Activated CD4-positive, alpha-beta T cell treated with anti-CD3 and anti-CD28 coated beads, Interleukin-2, amount 10 ng/mL, durations not matched to agents 7 days and 5 days (primary cell): Measurements from ENCODE around the gene UCP1. TPM values are rescaled to one million over a fixed set of nuclear protein-coding genes. Genes with fewer than 3 reads are reported as not detected.

Experiments
- CTCF ChIA-PET: fragments of 350-600 bp; sonication (Branson Sonifier 250); formaldehyde crosslinking; loops from one replicate; lab custom pipeline; 2021; ENCODE audit warnings: antibody characterized with exemption; lab: Charles Lee
- POLR2A ChIA-PET: fragments of 350-600 bp; sonication (Branson Sonifier 250); formaldehyde crosslinking; loops from one replicate; lab custom pipeline; 2021; ENCODE audit warnings: antibody characterized with exemption; lab: Charles Lee
- DNase-seq: peaks from one replicate; pipeline ENCODE4 v3.0.0-alpha.2; 2020
- H3K27ac Mint-ChIP-seq: one replicate; pipeline ENCODE4 v1.8.0; 2021; ENCODE audit warnings: mild to moderate bottlenecking, moderate library complexity, mixed read lengths
- H3K27me3 Mint-ChIP-seq: one replicate; pipeline ENCODE4 v1.8.0; 2021; ENCODE audit warnings: mixed read lengths
- H3K36me3 Mint-ChIP-seq: one replicate; pipeline ENCODE4 v1.8.0; 2021; ENCODE audit warnings: low read depth, mixed read lengths
- H3K4me1 Mint-ChIP-seq: one replicate; pipeline ENCODE4 v1.8.0; 2021; ENCODE audit warnings: mixed read lengths
- H3K4me3 Mint-ChIP-seq: one replicate; pipeline ENCODE4 v1.8.0; 2021; ENCODE audit warnings: mild to moderate bottlenecking, moderate library complexity, mixed read lengths
- H3K9me3 Mint-ChIP-seq: one replicate; pipeline ENCODE4 v1.8.0; 2021; ENCODE audit warnings: mixed read lengths
- total RNA-seq, 2 experiments: library from RNA; stranded (reverse); gene quantifications; one replicate each; pipeline ENCODE4 v1.2.3, GENCODE V29; 2021

The UCP1 gene, protein sequence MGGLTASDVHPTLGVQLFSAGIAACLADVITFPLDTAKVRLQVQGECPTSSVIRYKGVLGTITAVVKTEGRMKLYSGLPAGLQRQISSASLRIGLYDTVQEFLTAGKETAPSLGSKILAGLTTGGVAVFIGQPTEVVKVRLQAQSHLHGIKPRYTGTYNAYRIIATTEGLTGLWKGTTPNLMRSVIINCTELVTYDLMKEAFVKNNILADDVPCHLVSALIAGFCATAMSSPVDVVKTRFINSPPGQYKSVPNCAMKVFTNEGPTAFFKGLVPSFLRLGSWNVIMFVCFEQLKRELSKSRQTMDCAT
- total RNA-seq: not detected

DNA sequence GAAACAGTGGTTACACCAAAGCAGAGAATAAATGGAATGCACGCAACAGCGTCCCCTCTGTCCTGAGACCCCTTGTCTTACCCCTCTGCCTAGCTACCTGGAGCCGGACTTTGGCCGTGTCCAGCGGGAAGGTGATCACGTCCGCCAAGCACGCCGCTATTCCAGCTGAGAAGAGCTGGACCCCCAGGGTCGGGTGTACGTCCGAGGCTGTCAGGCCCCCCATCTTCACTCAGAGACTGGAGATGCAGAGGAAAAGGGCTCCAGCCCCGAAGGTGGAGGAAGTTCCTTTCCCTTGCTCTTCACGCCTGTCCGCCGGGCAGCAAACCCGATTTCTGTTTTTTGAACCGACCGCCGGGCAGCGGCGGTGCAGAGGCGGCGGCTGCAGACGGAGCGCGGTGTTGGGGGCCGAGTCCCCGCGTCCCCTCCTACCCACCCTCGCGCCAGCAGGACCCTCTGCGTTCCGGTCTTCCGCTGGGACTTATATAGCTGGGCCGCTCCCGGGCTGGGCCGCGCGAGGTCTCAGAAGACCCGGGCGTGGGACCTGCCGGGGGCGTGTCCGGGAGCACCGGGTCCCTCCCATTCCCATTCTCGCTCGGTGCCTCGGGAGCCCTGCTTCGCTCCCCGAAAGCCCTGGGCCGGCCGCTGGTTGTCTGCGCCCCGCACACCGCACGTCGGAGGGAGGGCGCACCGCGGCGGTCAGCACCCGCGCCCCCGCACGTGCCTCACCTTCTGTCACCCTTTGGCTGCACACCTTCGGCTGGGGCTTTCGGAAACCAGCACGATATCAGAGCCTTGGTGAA is at the start of gene UCP1:
UCP1 (minus strand) TSS at position 455 of the 800 bp plus-strand sequence; CDS start at position 223, 232 bp downstream.
- H3K27me3 Mint-ChIP-seq: peaks cover 55% of the 10 kb centered on the region
- H3K4me1 Mint-ChIP-seq: peaks cover 9% of the 10 kb centered on the region
- H3K36me3 Mint-ChIP-seq: peaks cover 2% of the 10 kb centered on the region
- no peak within 1 kb of the TSS for H3K4me3 Mint-ChIP-seq
- H3K9me3 Mint-ChIP-seq: no peaks in the 10 kb centered on the region
- DNase-seq: no peak
- POLR2A ChIA-PET: no interaction called here
- H3K27ac Mint-ChIP-seq: no peak within 1 kb of the TSS
- CTCF ChIA-PET: no interaction called here

DNA sequence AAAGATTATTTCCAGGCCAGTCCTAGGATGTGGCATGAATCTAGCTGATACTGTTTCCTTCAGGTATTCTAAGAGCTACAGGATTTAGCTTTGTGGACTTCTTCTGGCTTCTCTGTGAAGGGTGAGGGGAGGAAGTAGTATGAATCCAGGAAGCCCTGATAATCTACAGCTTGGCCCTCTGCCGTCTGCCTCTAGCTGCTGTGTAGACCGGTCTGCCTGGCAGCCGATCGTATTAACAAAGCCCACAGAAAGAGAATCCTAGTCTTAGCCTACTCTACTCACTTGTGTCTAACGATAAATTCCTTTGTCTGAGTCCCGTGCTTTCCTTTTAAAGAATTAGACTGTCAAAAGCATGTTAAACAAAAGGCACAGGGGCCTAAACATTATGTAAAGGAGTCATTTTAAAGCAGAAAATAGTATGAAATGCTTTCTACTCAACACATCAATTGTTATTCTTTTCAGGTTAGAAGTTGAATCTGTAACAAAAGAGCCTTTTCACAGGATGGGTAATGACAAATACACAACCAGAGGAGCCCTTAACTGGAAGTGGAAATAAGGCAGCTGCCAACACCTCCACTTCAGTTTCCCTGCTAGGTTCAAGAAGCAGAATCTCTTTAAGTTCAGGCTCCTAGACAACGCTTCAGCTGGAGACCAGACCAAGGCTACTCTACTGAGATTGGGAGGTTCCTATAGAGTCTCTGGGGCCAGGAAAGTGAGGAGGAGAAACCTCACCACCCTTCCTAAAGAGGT is 48.9 kb upstream of the UCP1 start:
- Mint-ChIP-seq H3K4me3 (no peak overlapping the region), H3K4me1 (no peaks in the 10 kb centered on the region), H3K27ac (no peak overlapping the region), H3K9me3 (no peaks in the 10 kb centered on the region), H3K36me3 (no peaks in the 10 kb centered on the region), H3K27me3 (peaks cover 2% of the 10 kb centered on the region)
- no peak for DNase-seq
- ChIA-PET POLR2A (no interaction called here), CTCF (interaction anchor here (1.0 kb wide), 1 partner anchor 9 kb away, joined by 4 read pairs; no protein-coding TSS in a partner anchor)

DNA sequence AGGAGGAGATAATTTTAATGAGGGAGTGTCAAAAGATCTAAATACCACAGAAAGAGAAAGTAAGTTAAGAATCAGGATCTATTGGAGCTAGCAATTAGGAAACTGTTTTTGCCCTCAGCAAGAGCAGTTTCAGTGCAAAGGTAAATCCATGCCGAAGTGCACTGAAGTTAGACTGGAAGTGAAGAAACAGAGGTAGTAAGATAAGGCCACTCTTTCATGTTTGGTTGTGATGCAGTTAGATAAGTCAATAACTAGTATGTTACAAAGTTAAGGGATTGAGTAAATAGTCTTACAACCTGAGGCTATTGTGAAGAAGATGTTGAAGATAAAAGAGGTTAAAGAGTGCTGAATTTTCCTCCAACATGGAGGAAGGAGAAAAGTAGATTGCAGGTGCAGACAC is 46.7 kb upstream of the UCP1 start:
- Mint-ChIP-seq H3K9me3 (no peaks in the 10 kb centered on the region), H3K27ac (no peak overlapping the region), H3K36me3 (no peaks in the 10 kb centered on the region), H3K4me1 (no peaks in the 10 kb centered on the region), H3K27me3 (peaks cover 2% of the 10 kb centered on the region), H3K4me3 (no peak overlapping the region)
- ChIA-PET POLR2A (no interaction called here), CTCF (no interaction called here)
- no peak for DNase-seq

DNA sequence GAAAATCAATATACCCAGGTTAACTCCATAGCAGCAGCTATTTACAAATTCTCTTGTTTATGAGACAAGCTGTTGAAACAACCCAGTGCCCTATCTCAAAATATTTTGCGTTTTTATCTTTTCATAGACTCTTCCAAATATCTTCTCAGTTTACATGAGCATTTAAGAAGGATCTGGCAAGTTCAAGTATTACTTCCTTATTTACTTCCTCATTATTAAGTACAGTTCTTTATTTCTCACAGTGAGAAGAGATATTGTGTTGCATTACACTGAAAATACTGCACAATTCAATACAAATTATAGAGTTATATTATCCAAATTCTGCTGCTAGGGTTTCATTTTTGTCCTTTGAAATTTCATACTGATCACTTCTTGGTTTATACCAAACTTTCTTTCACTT is 43.6 kb upstream of the UCP1 start:
- no peaks in the 10 kb centered on the region for H3K36me3 Mint-ChIP-seq
- ChIA-PET POLR2A (no interaction called here), CTCF (no interaction called here)

DNA sequence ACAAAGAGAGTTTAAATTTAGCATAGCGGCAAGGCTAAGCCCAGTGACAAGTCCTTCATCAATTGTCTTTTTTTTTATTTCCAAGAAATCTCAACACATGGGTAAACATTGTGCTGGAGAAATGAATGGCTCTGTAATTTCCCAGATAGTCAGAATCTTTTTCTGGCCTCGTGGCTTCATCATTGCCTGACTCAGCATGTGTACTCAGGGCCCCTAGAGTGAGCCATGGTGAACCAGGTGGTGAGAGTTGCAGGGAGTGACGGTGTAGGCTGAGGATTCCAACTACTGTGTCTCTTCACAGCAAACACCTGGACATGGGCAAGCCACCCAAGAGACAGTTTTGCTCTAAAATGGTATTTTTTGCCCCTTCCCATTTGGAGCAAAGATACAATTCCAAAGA is 43.1 kb upstream of the UCP1 start:
- no peak overlapping the region for H3K4me3 Mint-ChIP-seq
- POLR2A ChIA-PET: no interaction called here
- H3K9me3 Mint-ChIP-seq: no peaks in the 10 kb centered on the region
- CTCF ChIA-PET: no interaction called here
- no peaks in the 10 kb centered on the region for H3K4me1 Mint-ChIP-seq
- H3K36me3 Mint-ChIP-seq: no peaks in the 10 kb centered on the region
- no peak overlapping the region for H3K27ac Mint-ChIP-seq
- no peaks in the 10 kb centered on the region for H3K27me3 Mint-ChIP-seq
- no peak for DNase-seq

More for the DNA sequence above, 43.6 kb upstream of the UCP1 start:
- Mint-ChIP-seq H3K4me3 (no peak overlapping the region), H3K9me3 (no peaks in the 10 kb centered on the region), H3K27me3 (no peaks in the 10 kb centered on the region), H3K4me1 (no peaks in the 10 kb centered on the region), H3K27ac (no peak overlapping the region)
- no peak for DNase-seq

DNA sequence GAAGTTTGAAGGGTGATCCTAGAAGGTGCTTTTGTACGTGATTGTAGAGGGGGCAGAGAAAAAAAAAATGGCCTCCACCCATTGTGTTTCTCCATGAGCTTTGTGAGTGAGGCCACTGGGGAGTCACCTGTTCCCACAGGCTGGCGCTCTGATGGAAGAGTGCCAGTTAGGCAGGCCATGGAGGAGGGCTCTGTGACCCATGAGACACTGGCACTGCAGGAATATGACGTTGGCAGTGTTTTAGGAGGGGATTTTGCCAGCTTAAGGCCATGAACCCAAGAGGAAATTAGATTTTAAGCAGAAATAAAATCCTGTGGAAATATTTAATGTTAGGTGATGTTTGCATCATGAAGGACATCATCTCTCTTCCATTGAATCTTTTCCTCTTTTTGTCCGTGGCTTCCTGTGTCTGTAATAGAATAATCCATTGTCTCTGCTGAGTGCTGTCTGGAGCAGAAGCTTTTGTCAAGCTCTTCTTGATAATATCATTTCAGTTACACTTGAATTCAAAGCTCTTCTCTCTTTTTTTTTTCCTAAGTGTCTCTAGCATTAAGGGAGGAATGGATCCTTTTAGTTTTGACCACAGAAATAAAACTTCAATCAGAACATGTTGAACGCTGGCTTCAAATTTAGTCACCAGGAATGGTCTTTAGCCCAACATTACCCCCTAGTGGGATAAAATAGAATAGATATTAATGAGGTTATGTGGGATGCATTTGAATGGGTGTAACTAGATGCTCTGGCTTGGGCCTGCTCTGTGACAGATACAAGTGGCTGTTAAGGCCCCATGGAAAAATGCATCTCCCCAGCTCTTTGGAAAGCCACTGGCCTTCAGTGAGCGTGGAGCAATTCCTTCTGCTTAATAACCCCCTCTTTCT is 41.0 kb upstream of the UCP1 start:
- DNase-seq: no peak
- H3K4me3 Mint-ChIP-seq: no peak overlapping the region
- ChIA-PET CTCF (interaction anchor here (0.7 to 1.7 kb wide), 6 partner anchors 8 to 348 kb away, joined by 3 to 5 read pairs (median 4); partner anchors contain the start of gene SCOC), POLR2A (interaction anchor here (0.6 kb wide), 1 partner anchor 250 kb away, joined by 4 read pairs; no protein-coding TSS in a partner anchor)
- no peaks in the 10 kb centered on the region for H3K27me3 Mint-ChIP-seq
- no peaks in the 10 kb centered on the region for H3K36me3 Mint-ChIP-seq
- H3K27ac Mint-ChIP-seq: no peak overlapping the region
- H3K4me1 Mint-ChIP-seq: no peaks in the 10 kb centered on the region
- no peaks in the 10 kb centered on the region for H3K9me3 Mint-ChIP-seq

DNA sequence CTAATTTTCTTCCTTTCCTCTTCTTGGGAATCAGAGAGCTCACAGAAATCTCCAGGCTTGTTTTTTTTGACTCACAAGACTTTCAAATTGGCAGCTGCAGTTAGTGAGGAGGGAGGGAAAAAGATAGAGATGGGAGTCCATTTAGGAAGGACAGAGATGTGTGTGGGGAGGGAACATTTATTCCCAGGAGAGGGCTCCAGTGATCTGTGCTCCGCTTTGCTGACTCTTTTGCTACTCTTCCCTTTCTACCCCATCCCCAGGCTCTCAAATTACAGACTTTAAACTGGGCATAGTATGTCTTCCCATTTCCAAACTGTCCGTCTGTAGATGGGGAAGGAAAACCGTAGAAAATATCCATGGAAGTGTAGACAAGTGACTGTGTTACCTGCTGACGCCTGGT is 39.1 kb upstream of the UCP1 start:
- no peak overlapping the region for H3K27ac Mint-ChIP-seq
- H3K4me3 Mint-ChIP-seq: no peak overlapping the region
- H3K4me1 Mint-ChIP-seq: no peaks in the 10 kb centered on the region
- H3K27me3 Mint-ChIP-seq: no peaks in the 10 kb centered on the region
- H3K36me3 Mint-ChIP-seq: no peaks in the 10 kb centered on the region
- no peaks in the 10 kb centered on the region for H3K9me3 Mint-ChIP-seq
- POLR2A ChIA-PET: no interaction called here
- CTCF ChIA-PET: interaction anchor here (1.5 kb wide), 1 partner anchor 10 kb away, joined by 4 read pairs; no protein-coding TSS in a partner anchor
- no peak for DNase-seq

DNA sequence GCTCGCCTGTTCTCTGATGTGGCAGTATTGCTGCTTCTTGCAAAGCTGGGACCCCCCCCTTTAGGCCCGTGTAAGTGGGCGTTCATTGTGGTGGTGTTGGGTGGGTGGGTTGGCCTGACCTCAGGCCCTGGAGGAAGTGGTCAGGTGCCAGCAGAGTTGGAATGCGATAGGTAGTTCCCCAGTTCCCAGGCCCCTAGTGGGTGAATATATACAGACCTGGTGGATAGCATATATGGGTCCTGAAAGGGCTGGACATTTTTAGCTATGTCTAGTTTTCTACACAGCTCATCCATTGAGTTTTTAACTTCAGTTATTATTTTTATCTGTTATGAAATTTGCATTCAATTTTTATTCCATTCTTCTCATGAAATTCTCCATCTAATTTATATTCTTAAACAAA is 35.8 kb upstream of the UCP1 start:
- H3K27ac Mint-ChIP-seq: no peak overlapping the region
- CTCF ChIA-PET: interaction anchor here (0.6 to 1.5 kb wide), 2 partner anchors 80 to 411 kb away, joined by 3 read pairs; partner anchors contain the start of gene ELMOD2
- H3K27me3 Mint-ChIP-seq: peaks cover 2% of the 10 kb centered on the region
- H3K4me1 Mint-ChIP-seq: no peaks in the 10 kb centered on the region
- POLR2A ChIA-PET: no interaction called here
- no peaks in the 10 kb centered on the region for H3K36me3 Mint-ChIP-seq
- H3K9me3 Mint-ChIP-seq: no peaks in the 10 kb centered on the region
- H3K4me3 Mint-ChIP-seq: no peak overlapping the region
- DNase-seq: no peak

DNA sequence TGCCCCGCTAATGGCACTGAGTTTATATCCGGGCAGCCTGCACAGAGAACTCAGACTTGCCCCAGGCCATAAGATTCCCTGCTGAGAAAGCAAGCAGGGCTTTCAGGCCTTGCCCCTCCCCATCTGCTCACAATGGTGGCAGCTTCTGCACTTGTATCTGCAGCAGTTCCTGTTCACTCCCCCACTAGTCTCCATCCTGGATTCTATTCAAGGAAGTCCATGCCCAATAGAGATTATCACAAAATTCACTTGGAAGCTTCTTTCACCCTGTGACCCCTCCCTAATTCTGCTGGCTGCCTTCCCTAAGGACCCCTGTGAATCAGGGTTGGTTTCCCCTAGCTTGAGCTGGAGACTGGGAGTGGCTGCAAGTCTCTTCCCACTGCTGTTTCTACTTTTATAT is 34.5 kb upstream of the UCP1 start:
- no peaks in the 10 kb centered on the region for H3K9me3 Mint-ChIP-seq
- CTCF ChIA-PET: interaction anchor here (1.5 kb wide), 1 partner anchor 79 kb away, joined by 3 read pairs; the partner anchor contains the start of gene ELMOD2
- POLR2A ChIA-PET: no interaction called here
- H3K36me3 Mint-ChIP-seq: no peaks in the 10 kb centered on the region
- peaks cover 2% of the 10 kb centered on the region for H3K27me3 Mint-ChIP-seq
- H3K4me1 Mint-ChIP-seq: no peaks in the 10 kb centered on the region
- no peak overlapping the region for H3K4me3 Mint-ChIP-seq
- no peak for DNase-seq
- H3K27ac Mint-ChIP-seq: no peak overlapping the region

DNA sequence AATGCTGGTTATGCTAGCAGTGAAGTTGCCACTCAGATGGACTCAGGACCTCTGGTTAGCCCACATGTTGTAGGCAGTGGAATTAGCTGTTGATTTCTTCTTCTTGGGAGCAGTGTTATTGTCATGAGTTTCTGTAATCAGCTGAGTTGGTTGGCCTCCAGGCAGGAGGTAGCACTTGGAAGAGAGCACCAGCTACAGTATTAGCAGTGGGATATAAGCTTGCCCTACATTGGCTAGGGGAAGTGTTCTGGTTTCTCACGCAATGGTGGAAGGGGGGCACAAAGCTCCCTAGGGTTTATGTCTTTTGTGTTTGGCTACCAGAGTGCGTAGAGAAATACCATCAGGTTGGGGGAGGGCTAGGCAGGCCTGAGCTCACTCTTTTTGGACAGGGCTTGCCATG is 34.0 kb upstream of the UCP1 start:
- CTCF ChIA-PET: no interaction called here
- Mint-ChIP-seq H3K36me3 (no peaks in the 10 kb centered on the region), H3K9me3 (no peaks in the 10 kb centered on the region), H3K27ac (no peak overlapping the region), H3K4me3 (no peak overlapping the region), H3K27me3 (peaks cover 4% of the 10 kb centered on the region), H3K4me1 (no peaks in the 10 kb centered on the region)
- no peak for DNase-seq
- POLR2A ChIA-PET: no interaction called here

DNA sequence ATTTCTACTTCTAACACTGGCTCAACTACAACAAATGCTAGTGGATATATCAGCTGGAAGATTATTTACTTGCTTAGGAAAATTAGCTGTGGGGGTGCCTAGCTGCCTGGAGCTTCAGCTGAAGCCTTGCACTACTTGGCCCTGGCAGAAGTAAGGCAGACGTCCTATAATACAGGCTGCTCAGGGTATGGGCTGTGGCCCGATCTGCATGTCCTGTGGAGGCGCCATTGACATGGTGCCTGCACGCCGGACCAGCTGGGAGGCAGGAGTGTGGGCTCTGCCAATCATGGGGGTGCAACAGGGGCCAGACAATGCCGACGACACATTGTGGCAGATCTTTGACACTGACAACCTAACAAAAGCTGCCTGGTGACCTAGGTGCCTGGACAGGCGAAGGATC is 31.6 kb upstream of the UCP1 start:
- POLR2A ChIA-PET: interaction anchor here (0.6 kb wide), 1 partner anchor 988 kb away, joined by 6 read pairs; no protein-coding TSS in a partner anchor
- H3K27me3 Mint-ChIP-seq: peaks cover 7% of the 10 kb centered on the region
- H3K4me1 Mint-ChIP-seq: no peaks in the 10 kb centered on the region
- no peak overlapping the region for H3K4me3 Mint-ChIP-seq
- no peaks in the 10 kb centered on the region for H3K36me3 Mint-ChIP-seq
- CTCF ChIA-PET: no interaction called here
- no peak overlapping the region for H3K27ac Mint-ChIP-seq
- H3K9me3 Mint-ChIP-seq: no peaks in the 10 kb centered on the region
- no peak for DNase-seq

DNA sequence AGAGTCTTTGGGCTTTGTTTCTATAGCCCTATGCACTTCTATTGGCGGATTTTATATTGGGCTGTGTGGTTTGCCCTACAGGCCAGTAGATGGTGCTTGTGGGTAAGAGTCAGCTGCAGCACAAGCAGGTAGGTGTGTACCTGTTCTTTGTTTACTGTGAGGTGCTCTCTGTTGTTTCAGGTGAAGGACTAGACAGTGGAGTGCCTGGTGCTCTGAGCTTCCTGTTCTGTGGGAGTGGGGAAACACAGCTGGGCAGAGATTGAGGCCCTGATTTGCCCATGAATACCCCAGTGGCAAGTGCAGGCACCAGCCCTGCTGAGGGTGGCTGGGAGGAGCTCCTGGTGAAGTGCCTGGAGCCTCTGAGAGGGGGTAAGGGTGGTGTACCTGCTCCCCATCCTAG is 26.3 kb upstream of the UCP1 start:
- H3K9me3 Mint-ChIP-seq: peaks cover 2% of the 10 kb centered on the region
- POLR2A ChIA-PET: no interaction called here
- no peaks in the 10 kb centered on the region for H3K36me3 Mint-ChIP-seq
- no peak overlapping the region for H3K4me3 Mint-ChIP-seq
- H3K27ac Mint-ChIP-seq: no peak overlapping the region
- CTCF ChIA-PET: interaction anchor here (0.5 kb wide), 1 partner anchor 19 kb away, joined by 3 read pairs; no protein-coding TSS in a partner anchor
- H3K4me1 Mint-ChIP-seq: peaks cover 11% of the 10 kb centered on the region
- DNase-seq: no peak
- peaks cover 30% of the 10 kb centered on the region for H3K27me3 Mint-ChIP-seq
